ENCODE results near the gene MTG1.
"Not testable (repeated sequence)": the region's sequence is repeated elsewhere in the genome, so short reads cannot be mapped to it uniquely, and the experiment has no call there.

Gene MTG1

GRCh38 chr10:133431888-133432613 is 38.1 kb downstream of the MTG1 start:
- not testable (repeated sequence) for DNase-seq

DNA sequence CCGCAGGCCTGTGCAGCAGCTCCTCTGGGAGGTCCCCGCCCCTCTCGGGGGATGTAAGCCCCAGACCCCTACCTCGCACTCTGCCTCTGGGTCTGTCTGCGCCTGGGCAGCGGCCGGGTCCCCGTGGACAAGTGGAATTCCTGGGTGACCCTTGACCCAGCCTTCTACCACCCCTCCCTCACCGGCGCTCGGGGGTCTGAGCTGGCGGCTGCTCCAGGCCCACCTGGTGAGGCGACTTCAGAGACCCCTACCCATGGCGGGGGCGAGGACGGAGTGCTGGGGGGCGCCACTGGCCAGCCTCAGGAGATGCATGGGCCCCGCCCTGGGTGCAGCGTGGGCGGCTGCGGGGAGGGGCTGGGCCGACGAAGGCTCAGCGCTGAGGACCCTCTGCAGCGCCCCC is 38.8 kb downstream of the MTG1 start:
- DNase-seq, result not testable (repeated sequence)

DNA sequence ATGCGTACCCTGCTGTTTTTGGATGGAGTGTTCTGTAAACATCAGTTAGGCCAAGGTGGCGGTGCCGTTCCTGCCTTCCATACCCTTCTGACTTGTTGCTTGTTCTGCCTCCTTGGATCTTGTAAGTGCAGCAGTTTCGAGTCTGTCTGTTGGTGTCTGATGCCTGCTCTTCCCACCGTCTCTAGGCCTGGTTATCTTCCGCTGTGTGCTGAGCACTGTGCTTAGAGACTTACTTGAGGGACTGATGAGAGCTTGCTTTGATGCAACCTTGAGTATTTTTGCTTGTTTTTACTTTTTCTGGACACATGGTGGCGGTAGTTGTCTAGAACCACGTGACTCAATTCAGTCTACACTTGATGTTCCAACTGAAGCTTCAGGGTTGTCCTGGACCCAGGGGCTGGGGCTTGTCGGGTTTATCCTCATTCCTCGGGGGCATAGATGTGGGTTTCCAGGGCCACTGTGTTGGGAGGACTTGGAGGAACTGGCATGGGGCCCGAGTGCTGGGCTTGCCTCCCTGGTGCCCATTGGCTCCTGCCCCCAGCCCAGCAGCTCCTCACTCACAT is 44.8 kb downstream of the MTG1 start:
- no peak for DNase-seq

DNA sequence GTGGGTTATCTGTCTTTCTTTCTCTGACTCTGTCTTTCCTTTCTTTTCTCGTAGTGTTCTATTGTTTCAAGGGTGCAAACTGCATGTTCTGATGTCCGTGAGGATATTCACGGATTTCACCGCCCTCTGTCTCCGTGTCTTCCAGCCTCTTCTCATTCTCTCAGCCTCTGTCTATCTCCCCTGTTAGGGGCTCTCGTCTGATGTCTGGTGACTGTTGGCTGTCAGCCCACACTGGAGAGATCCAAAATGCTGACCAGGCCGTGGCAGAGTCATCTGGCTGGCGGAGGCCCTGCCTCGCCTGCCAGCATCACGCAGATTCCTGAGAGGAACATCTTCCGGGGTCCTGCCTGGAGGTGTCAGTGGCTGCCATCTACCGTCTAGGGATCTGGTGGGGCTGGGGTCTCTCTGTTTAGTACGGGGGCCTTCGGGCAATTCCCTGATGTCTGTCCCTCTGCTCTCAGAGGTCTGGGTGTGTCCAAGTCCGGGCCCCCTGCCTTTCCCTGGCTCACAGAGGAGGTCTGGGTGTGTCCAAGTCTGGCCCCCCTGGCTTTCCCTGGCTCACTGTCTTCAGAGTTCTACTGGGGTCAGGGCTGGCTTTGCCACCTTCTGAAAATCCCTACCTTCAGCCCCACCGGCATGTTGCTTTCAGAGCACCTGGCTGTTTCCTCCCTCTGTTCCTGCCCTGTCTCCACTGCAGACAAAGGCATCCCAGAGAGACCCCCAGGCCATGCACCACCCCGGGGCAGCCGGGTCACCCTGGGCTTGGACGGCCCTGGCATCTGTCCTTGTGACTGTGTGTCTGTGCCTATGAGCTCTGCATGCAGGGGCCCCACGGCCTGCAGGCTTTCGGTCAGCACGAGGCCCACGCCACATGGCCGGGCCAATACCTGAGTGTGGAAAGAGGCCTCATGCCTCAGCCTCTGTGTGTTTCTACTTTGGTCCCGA is 45.8 kb downstream of the MTG1 start:
- no peak for DNase-seq

- DNase-seq, result no peak
Observed at GRCh38 chr10:133440633-133441285, 46.8 kb downstream of the MTG1 start.

DNA sequence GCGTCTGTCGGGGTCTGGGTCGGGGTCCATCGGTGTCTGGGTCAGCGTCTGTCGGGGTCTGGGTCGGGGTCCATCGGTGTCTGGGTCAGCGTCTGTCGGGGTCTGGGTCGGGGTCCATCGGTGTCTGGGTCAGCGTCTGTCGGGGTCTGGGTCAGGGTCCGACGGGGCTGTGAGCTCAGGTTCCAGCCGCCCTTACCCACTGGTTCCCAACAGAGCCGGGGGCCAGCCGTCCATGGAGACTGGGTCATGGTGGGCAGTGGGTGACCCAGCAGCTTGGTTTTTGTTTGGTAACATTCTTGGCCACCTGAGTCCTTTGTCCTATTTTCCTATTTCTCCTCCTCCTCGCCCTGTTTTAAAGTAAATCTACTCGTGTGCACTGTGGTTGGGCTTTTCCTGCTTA is 47.4 kb downstream of the MTG1 start:
- not testable (repeated sequence) for DNase-seq

DNA sequence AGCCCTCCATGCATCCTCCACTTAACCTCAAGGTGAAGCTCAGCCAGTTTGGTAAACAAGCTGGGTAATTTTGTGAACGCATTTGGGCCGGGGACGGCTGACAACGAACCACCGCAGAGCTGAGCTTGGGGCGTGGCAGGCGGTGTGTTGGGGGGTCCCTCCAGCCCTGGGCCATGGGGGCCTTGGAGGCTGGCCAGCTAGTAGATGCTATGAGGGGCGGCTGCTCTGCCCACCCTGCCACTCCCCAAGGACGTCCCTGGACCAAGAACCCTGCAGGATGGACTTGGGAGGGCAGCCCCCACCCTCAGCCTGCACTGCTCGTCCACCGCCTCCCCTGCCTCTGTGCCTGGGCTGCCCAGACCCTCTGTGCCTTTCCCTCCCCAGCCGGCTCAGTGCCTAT is 47.8 kb downstream of the MTG1 start:
- no peak for DNase-seq

- no peak for DNase-seq
Observed at GRCh38 chr10:133442191-133442966, 48.4 kb downstream of the MTG1 start.

GRCh38 chr10:133442967-133443924 is 49.3 kb downstream of the MTG1 start:
- no peak for DNase-seq

- DNase-seq, result no peak
Observed at GRCh38 chr10:133444342-133445267, 50.6 kb downstream of the MTG1 start.

DNA sequence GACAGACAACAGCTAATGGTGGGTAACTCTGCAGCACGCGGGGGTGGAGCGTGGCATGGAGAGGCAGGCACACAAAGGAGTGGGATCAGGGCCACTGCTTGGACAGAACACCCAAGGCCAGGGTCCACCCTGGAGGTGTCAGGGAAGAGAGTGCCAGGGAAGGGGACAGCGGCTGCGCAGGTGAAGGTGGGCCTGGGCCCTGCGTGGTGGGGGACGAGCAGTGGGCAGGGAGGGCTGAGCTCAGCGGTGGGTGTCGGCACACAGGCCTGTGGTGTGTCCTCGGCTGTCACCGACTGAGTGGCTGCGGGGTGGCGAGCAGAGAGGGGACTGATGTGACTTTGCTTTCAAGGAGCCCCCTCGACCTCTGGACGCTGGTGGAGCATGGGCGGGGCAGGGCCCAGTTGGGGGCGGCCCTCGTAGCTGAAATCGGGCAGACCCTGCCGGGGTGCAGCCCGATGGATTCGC is 51.3 kb downstream of the MTG1 start:
- no peak for DNase-seq

DNA sequence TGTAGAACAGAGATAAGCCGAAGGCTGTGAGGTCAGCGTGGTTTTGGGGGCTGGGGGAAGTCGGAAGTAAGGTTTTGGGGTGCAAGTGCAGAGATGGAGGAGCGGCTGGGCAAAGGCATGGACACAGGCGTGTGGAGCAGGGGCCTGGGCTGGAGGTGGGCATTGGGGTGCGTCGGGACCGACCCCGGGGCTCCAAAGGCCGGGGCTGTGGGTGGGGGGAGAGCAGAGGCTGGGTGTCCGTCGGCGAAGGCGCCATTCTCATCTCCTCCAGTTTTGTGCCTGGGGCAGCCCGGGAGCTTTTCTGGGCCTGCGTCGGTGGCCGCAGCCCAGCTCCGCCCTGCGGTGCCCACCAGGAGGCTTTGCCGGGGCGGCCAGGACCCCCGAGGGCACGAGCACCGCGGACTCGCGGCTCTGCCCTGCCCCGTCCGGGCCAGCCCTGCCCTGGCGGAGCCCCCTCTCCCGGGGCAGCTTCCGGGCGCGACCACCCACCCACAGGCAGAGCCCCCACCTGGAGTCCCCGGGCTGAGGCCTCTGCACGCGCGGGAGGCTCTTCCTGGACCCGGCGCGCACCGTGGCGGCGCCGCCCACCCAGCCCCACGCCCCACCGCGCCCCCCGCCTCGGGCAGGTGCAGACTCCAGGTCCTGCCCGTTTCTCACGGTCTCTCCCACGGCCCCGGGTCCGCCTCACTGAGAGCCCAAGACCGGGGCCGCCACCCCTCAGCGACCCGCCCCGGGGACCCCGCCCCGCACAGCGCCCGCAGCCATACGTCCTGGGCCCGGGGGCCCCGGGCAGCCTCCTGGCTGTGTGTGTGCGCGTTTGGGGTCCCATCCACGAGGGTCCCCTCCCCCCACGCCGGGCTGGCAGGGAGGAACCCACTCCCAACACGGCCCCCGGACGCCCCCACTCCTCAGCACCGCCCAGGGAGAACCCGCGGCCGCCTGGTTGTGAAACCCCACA is 52.1 kb downstream of the MTG1 start:
- no peak for DNase-seq

DNA sequence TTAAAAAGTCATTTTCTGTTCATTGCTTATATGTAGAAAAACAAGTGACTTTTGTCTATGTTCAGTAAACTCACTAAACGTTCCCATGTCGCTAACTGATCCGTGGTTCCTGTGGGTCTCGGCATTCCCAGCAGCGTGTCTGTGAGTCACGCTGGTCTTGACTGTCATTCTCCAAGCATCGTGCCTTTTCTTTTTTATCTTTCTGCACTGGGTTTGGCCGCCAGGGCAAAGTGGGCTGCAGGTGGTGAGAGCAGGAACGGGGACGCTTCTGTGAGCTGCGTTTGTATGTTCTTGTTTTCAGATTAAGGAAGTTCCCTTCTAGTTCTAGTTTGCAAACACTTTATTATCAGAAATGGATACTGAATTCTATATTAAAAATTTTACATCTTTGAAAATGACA is 53.0 kb downstream of the MTG1 start:
- no peak for DNase-seq

- no peak for DNase-seq
Observed at GRCh38 chr10:133448120-133448519, 54.2 kb downstream of the MTG1 start.

- DNase-seq, result no peak
Observed at GRCh38 chr10:133451346-133451745, 57.4 kb downstream of the MTG1 start.

DNA sequence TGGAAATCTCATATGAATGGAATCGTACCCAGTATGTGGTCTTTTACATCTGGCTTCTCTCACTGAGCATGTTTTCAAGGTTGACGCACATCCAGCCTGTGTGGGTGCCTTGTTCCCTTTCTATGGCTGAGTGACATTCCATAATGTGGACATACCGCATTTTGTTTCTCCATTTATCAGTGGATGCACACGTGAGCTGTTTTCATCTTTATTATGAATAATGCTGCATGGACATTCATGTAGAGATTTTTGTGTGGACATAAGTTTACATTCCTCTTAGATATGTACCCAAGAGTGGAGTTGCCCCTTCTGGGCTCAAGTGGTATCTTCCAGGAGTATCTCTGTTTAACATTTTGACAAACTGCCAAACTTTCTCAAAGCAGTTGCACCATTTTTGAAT is 58.5 kb downstream of the MTG1 start:
- DNase-seq, result no peak

- no peak for DNase-seq
Observed at GRCh38 chr10:133453516-133454203, 59.7 kb downstream of the MTG1 start, which contains the start of gene SCART1. SCART1 (plus strand) TSS chr10:133453945; CDS start chr10:133453998, 53 bp downstream.

Data from T1000 (cell line).